Fibroblast of skin of back (primary cell): ENCODE data around the gene PPIE.
A peak's percentile ranks its signal among the peaks of the same experiment; 100 is the strongest.
"Not testable (repeated sequence)": the region's sequence is repeated elsewhere in the genome, so short reads cannot be mapped to it uniquely, and the experiment has no call there.

Experiments
- DNase-seq: peaks from one replicate; pipeline ENCODE4 v3.0.0-alpha.2; 2013

Gene PPIE

GRCh38 chr1:39758556-39759435 is 20.1 kb downstream of the PPIE start:
- DNase-seq = no peak

DNA sequence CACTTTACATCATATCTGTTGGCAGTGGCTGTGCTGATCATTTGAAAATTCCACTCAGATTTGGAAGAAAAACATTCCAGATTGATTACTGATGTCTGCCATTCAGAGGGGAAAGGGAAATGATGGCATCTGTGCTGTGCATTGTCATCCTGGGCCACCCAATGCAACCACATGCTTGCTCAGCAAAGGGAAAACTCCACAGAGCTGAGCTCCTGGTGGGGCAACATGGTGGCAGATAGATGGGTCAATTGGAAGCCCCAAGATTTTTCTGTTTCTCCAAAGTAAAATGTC is 20.7 kb downstream of the PPIE start:
- DNase-seq = peak; percentile 49

DNA sequence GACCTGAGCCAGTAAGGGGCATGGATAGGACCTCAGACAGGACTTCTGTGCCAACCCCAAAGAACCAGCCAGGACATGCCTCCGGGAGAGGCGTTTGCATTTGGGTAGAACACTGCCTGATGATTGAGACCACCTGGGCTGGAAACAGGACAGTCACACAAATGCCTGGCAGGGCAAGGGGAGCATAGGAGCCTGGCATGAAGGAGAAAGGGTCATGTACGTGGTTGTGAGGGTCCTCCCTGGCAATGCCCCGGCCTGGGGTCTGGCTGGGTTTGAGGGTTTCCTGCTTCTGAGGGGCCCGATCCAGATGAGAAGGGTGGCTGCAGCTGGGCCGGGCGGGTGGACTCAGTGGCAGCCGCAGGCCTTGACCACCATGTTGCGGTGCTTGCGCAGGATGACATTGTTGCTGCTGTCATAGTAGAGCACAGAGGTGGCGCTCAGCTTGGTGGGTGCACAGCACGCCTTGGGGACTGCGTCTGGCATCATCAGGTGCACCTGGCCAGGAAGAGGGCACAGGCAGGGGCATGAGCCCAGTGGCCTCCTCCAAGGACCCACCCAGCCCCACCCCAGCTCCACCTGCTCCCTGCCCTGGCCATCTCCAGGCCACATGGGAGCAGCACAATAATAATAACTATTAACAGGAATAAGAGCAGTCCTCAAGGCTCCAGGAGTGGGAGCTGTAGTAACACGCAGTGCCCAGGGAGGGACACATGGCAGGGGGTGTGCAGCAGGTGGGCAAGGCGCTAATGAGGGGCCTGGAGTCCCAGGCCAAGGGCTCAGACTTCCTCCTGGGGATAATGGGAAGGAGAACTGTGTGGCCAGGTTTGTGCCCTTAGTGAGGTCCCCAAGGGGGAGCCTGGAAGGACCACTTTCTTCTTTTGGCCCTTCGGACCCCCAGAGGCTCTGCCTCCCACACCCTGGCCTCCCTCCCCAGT is 21.7 kb downstream of the PPIE start:
- DNase-seq = no peak

GRCh38 chr1:39761016-39761415 is 22.3 kb downstream of the PPIE start:
- no peak for DNase-seq

DNA sequence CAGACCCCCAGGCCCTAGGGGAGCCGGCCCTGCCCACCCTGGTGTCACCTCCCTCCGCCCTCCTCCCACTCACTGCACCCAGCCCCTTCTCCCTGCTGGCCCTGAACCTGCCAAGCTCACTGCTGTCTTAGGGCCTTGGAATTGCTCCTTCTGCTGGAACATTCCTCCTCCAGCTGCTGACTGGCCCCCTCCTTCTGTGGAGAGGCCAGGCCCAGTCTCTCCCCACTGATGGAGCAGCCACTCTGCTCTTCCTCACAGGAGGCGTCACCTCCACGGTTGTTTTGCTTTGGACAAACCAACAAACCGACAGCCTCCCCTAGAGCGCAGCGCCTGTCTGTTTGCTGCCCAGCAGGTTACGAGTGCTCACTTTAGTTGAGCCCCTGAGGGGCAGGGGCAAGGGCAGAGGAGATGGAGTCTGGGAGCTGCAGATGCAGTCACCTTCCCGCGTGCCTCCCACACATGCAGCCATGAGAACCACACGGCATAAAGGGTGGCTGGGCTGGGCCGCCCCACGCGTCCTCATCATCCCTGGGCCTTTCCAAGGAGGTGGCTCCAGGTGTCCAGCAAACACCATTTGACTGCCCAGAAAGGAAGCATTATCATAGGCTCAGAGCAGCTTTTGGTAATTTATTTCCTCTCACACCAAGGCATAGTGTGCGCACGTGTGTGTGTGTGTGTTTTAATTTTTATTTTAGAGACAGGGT is 23.0 kb downstream of the PPIE start:
- no peak for DNase-seq

- DNase-seq = no peak
These were observed 24.2 kb downstream of the PPIE start for GRCh38 chr1:39762550-39763540.

GRCh38 chr1:39763619-39764374 is 25.1 kb downstream of the PPIE start:
- DNase-seq = not testable (repeated sequence)

GRCh38 chr1:39764512-39764911 is 25.8 kb downstream of the PPIE start:
- not testable (repeated sequence) for DNase-seq

DNA sequence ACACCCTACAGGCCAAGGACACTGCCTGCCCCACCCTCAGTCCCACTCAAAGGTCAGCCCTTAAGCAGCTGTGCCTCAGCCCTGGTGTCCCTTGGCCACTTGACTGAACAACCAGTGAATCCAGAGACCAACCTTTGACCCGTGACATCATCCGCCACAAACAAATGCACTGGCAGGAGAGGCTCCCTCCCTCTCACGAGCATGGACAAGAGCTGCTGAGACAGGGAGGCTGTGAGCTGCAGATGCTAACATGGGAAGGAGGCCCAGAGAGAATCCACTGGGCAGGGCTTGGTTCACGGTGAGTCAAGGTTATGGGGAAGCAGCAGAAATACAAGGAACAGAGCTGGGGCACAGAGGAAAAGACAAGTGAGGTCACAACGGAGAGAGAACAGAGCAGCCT is 27.8 kb downstream of the PPIE start:
- not testable (repeated sequence) for DNase-seq

- not testable (repeated sequence) for DNase-seq
These were observed 30.8 kb downstream of the PPIE start for GRCh38 chr1:39769502-39769901.

- not testable (repeated sequence) for DNase-seq
These were observed 31.7 kb downstream of the PPIE start for GRCh38 chr1:39770100-39771021.

DNA sequence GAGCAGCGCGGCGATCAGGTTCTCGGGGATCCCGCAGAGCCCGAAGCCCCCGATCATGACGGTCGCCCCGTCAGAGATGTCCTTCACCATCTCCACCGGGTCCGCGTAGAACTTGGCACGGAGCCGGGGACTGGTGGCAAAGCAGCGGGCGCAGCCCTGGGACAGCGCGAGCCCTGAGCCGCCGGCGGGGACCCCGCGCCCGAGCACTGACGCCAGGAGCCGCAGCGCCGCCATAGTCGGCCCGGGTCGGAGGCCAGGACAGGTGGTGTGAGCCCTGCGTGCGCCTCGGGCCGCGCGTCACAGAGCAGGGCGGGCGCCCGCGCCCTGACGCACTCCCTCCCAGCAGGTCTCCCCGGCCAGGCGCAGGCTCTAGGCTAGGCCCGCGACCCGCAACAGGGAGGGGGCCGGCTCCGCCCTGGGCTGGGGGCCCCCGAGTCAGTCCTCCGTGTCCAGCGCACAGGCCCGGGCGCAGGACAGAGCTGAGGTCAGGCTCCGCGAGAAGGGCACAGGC is 32.4 kb downstream of the PPIE start, which contains the start of gene OXCT2:
TSS of gene OXCT2 (minus strand) at position 327 of the 511 bp plus-strand sequence. CDS start at position 234, 93 bp downstream.
- DNase-seq = not testable (repeated sequence)

- not testable (repeated sequence) for DNase-seq
These were observed 34.8 kb downstream of the PPIE start for GRCh38 chr1:39773369-39773979.

- DNase-seq = not testable (repeated sequence)
These were observed 36.5 kb downstream of the PPIE start for GRCh38 chr1:39775141-39775540.

DNA sequence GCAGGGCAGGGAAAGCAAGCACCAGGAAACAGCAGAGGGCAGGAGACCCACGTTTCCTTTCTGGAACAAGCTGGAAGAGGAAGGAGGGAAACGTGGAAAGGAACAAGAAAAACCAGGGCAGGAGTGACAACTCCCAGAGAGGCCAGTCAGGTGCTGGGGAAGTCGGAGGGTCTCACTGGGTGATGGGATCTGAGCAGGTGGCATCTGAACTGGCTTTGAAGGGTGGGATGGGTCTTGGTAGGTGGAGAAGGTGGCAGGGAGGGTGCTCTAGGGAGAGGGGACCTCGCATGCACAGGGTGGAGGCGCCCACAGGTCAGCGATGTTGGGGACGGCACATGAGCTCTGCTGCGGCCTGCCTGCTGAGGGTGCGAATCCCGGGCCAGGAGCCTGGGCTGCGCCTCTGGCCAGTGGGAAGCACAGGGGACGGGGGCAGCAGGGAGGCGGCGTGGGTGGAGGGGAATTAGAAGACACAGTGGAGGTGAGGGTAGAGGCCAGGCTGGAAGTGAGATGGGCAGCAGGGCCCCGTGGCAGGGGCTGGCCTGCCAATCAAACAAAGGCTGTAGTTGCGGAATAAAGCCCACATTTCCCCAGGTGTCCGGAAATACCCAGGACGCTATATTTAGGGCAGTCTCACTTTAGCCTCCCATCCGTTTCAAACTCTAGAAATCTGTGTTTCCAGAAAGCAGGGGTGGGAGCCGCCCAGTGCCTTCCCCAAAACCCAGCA is 37.2 kb downstream of the PPIE start:
- not testable (repeated sequence) for DNase-seq

- no peak for DNase-seq
These were observed 37.7 kb downstream of the PPIE start for GRCh38 chr1:39776400-39776713.

DNA sequence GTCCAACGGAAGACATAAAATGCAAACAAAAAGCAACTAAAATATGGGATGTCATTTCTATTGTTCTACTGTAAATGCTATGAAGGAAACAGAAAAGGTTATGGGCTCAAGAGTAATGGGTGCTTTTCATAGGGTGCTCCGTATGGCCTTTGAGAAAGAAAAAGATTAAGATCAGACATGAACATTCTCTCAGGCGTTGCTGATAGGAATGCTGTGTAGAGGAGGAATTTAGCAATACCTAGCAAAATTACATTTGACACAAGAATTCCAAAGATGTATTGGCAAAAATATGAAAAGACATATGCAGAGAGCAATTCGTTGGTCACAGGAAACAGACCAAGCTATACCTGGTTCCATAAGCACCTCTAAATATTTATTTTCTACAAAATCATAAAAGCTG is 38.2 kb downstream of the PPIE start:
- DNase-seq = no peak

DNA sequence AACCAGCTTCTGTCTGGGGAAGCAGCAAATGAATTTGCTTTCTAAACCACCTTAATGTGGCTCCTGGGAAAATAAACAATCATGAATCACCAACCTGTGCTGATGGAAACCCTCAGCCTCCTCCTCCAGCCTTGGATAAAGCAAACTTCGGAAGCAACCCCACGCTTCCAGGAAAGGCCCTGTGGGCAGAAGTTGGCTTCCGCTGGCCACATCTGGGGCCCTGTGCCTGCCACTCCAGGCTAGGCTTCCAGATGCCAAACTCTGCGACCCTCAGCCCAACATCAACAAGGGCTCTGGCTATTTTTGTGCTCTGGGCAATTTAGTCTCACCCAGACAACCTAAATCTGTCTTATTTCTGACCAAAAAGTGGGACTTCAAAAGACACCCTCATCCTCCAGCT is 38.6 kb downstream of the PPIE start:
- no peak for DNase-seq
